IMR-90 (cell line): ENCODE data around the gene COX6B2. TPM values are rescaled to one million over a fixed set of nuclear protein-coding genes. Genes with fewer than 3 reads are reported as not detected.

Source experiments
- ATAC-seq: fragments of 200-7000 bp; cut with Tn5 transposase; 2 replicates; pipeline ENCODE4 v1.9.1; 2020; ENCODE audit warnings: low read depth, mild to moderate bottlenecking, moderate library complexity
- BruUV-seq: library from RNA; stranded (reverse); fragments of 400-500 nt; replicated peaks from 2 replicates; lab custom pipeline; 2021; lab: Mats Ljungman, UMichigan
- CTCF ChIA-PET: fragments of 300-600 bp; formaldehyde crosslinking; extraction: SDS; loops from one replicate; lab custom pipeline; 2021; ENCODE audit warnings: antibody characterized with exemption; lab: Yijun Ruan, JAX
- POLR2A ChIA-PET: fragments of 300-600 bp; sonication (Branson Sonifier 250); formaldehyde crosslinking; loops from one replicate; lab custom pipeline; 2022; ENCODE audit warnings: antibody characterized with exemption; ENCODE audit not compliant: unreplicated experiment; lab: Charles Lee
- DNase-seq: peaks from one replicate; pipeline ENCODE4 v3.0.0; 2013
- H2AFZ ChIP-seq: replicated peaks from 2 replicates; pipeline ENCODE3; 2013; ENCODE audit warnings: low read length, mild to moderate bottlenecking; ENCODE audit not compliant: poor library complexity
- H2AK5ac ChIP-seq: 2 replicates; pipeline ENCODE4 v1.6.1; 2013; ENCODE audit warnings: low read depth, low read length, inconsistent platforms
- H2AK9ac ChIP-seq: replicated peaks from 2 replicates; pipeline ENCODE3; 2013; ENCODE audit warnings: mild to moderate bottlenecking, low read depth, low read length, moderate library complexity; ENCODE audit not compliant: poor library complexity
- H2BK120ac ChIP-seq: 2 replicates; pipeline ENCODE4 v1.6.1; 2013; ENCODE audit warnings: low read depth, low read length, inconsistent platforms
- H2BK15ac ChIP-seq: 3 replicates; pipeline ENCODE4 v1.6.1; 2013; ENCODE audit warnings: low read depth, low read length, inconsistent platforms
- H2BK20ac ChIP-seq: 2 replicates; pipeline ENCODE4 v1.6.1; 2013; ENCODE audit warnings: low read depth, mild to moderate bottlenecking, inconsistent platforms, low read length, moderate library complexity
- H2BK5ac ChIP-seq: 2 replicates; pipeline ENCODE4 v1.6.1; 2013; ENCODE audit warnings: mild to moderate bottlenecking, low read depth, low read length, inconsistent platforms; ENCODE audit not compliant: poor library complexity, severe bottlenecking
- H3K14ac ChIP-seq: replicated peaks from 2 replicates; pipeline ENCODE4 v1.6.1; 2013; ENCODE audit warnings: low read depth, low read length, inconsistent platforms
- H3K18ac ChIP-seq: 2 replicates; pipeline ENCODE4 v1.6.1; 2013; ENCODE audit warnings: low read depth, low read length, control low read depth
- H3K23ac ChIP-seq: 2 replicates; pipeline ENCODE4 v1.6.1; 2013; ENCODE audit warnings: low read depth, low read length, inconsistent platforms
- H3K27ac ChIP-seq: 2 replicates; pipeline ENCODE4 v1.5.1; 2013; ENCODE audit warnings: mild to moderate bottlenecking, control low read depth, low read length; ENCODE audit not compliant: insufficient read depth
- H3K27me3 ChIP-seq: 2 replicates; pipeline ENCODE4 v1.6.1; 2013; ENCODE audit warnings: low read length; ENCODE audit not compliant: control insufficient read depth, insufficient read depth
- H3K36me3 ChIP-seq: 2 replicates; pipeline ENCODE4 v1.6.1; 2013; ENCODE audit warnings: low read length, mixed read lengths; ENCODE audit not compliant: control insufficient read depth, insufficient read depth
- H3K4ac ChIP-seq: 2 replicates; pipeline ENCODE4 v1.6.1; 2013; ENCODE audit warnings: low read depth, low read length, inconsistent platforms
- H3K4me1 ChIP-seq: 2 replicates; pipeline ENCODE4 v1.6.1; 2013; ENCODE audit warnings: low read length, mixed read lengths; ENCODE audit not compliant: control insufficient read depth, insufficient read depth
- H3K4me2 ChIP-seq: 2 replicates; pipeline ENCODE4 v1.6.1; 2013; ENCODE audit warnings: low read depth, mild to moderate bottlenecking, control low read depth, low read length, moderate library complexity
- H3K4me3 ChIP-seq: 2 replicates; pipeline ENCODE4 v1.5.1; 2013; ENCODE audit warnings: low read depth, mild to moderate bottlenecking, control low read depth, low read length, moderate library complexity; ENCODE audit not compliant: insufficient read depth
- H3K56ac ChIP-seq: 2 replicates; pipeline ENCODE4 v1.6.1; 2013; ENCODE audit warnings: low read length, inconsistent platforms; ENCODE audit not compliant: insufficient read depth; ENCODE audit errors: extremely low read depth
- H3K79me1 ChIP-seq, 2 experiments: 2 replicates each; pipeline ENCODE4 v1.6.1; 2013; ENCODE audit warnings: low read length in 2 of 2, inconsistent platforms in 1 of 2, low read depth in 1 of 2
- H3K9ac ChIP-seq: 2 replicates; pipeline ENCODE4 v1.6.1; 2013; ENCODE audit warnings: low read depth, low read length, control low read depth
- H3K9me1 ChIP-seq: 2 replicates; pipeline ENCODE4 v1.6.1; 2013; ENCODE audit warnings: low read length, inconsistent platforms; ENCODE audit not compliant: insufficient read depth
- H3K9me3 ChIP-seq: 2 replicates; pipeline ENCODE4 v1.6.1; 2013; ENCODE audit warnings: low read length; ENCODE audit not compliant: control insufficient read depth, insufficient read depth
- H4K20me1 ChIP-seq: 2 replicates; pipeline ENCODE4 v1.6.1; 2013; ENCODE audit warnings: low read length, inconsistent platforms; ENCODE audit not compliant: insufficient read depth
- H4K5ac ChIP-seq: 2 replicates; pipeline ENCODE4 v1.6.1; 2013; ENCODE audit warnings: mild to moderate bottlenecking, low read depth, low read length, control low read depth
- H4K8ac ChIP-seq, 2 experiments: 2 replicates each; pipeline ENCODE4 v1.6.1; 2013; ENCODE audit warnings: low read depth in 2 of 2, low read length in 2 of 2, control low read depth in 1 of 2, inconsistent platforms in 1 of 2
- H4K91ac ChIP-seq: 2 replicates; pipeline ENCODE4 v1.6.1; 2013; ENCODE audit warnings: low read depth, low read length, inconsistent platforms; ENCODE audit not compliant: insufficient read depth
- BHLHE40 ChIP-seq: fragments of 150-350 bp; IDR thresholded peaks from 2 replicates; pipeline ENCODE4 v1.6.1; 2016; ENCODE audit warnings: mild to moderate bottlenecking, low read depth, low read length
- CEBPB ChIP-seq: IDR thresholded peaks from 2 replicates; pipeline ENCODE4 v1.6.1; 2012; ENCODE audit warnings: low read depth, low read length, improper control_type of control experiment
- CHD1 ChIP-seq: IDR thresholded peaks from 2 replicates; pipeline ENCODE4 v1.6.1; 2012; ENCODE audit warnings: low read depth, low read length, improper control_type of control experiment
- FOS ChIP-seq: fragments of 150-350 bp; IDR thresholded peaks from 2 replicates; pipeline ENCODE4 v1.6.1; 2016; ENCODE audit warnings: low read depth, low read length
- MAFK ChIP-seq: IDR thresholded peaks from 2 replicates; pipeline ENCODE4 v1.6.1; 2012; ENCODE audit warnings: low read depth, low read length, improper control_type of control experiment
- NFE2L2 ChIP-seq: fragments of 150-350 bp; IDR thresholded peaks from 2 replicates; pipeline ENCODE4 v1.6.1; 2016; ENCODE audit warnings: low read depth, mild to moderate bottlenecking, low read length
- POLR2A ChIP-seq: IDR thresholded peaks from 2 replicates; pipeline ENCODE4 v1.6.1; 2012; ENCODE audit warnings: mild to moderate bottlenecking, low read depth, low read length
- RAD21 ChIP-seq: IDR thresholded peaks from 2 replicates; pipeline ENCODE4 v1.6.1; 2012; ENCODE audit warnings: low read length, improper control_type of control experiment
- RCOR1 ChIP-seq: IDR thresholded peaks from 2 replicates; pipeline ENCODE4 v1.6.1; 2012; ENCODE audit warnings: mild to moderate bottlenecking, low read length, improper control_type of control experiment; ENCODE audit not compliant: insufficient replicate concordance
- RFX5 ChIP-seq: IDR thresholded peaks from 2 replicates; pipeline ENCODE4 v1.8.0; 2012; ENCODE audit warnings: low read depth, mild to moderate bottlenecking, low read length, moderate library complexity
- SMC3 ChIP-seq: fragments of 150-350 bp; IDR thresholded peaks from 2 replicates; pipeline ENCODE4 v1.6.1; 2016; ENCODE audit warnings: low read depth, mild to moderate bottlenecking, antibody characterized with exemption, low read length, moderate library complexity
- WGBS, 2 experiments: methylation state at CpG; one replicate each; pipeline versions ENCODE4 v1.1.5 to v1.1.7; 2013; ENCODE audit warnings: missing lambda C conversion rate in 2 of 2; ENCODE audit not compliant: insufficient read length in 1 of 2; ENCODE audit errors: extremely low coverage in 2 of 2; 5-methylcytosine and 5-hydroxymethylcytosine counted together
- dilution Hi-C: fragments of 300-500 bp; cut with HindIII; formaldehyde crosslinking; loops from one replicate; pipeline ENCODE4 v1.14.3; 2018; ENCODE audit warnings: low sequenced_read_pairs; ENCODE audit not compliant: unreplicated experiment
- in situ Hi-C: fragments of 300-500 bp; cut with MboI; formaldehyde crosslinking; loops from 3 replicates; pipeline ENCODE4 v1.14.3; 2019; ENCODE audit warnings: low sequenced_read_pairs, inconsistent platforms, mixed read lengths
- intact Hi-C: fragments of 100-400 bp; cut with micrococcal nuclease; formaldehyde crosslinking; loops from 2 replicates; pipeline ENCODE4 v1.10.0; 2022
- polyA plus RNA-seq, 3 experiments: library from polyadenylated mRNA; depleted of rRNA; stranded (reverse); fragments of >200 nt; gene quantifications; 2 replicates each; pipeline ENCODE4 v1.2.3, GENCODE V29; 2012; ENCODE audit warnings: low replicate concordance in 1 of 3
- total RNA-seq: library from RNA; depleted of rRNA; stranded (reverse); fragments of >200 nt; gene quantifications from 2 replicates; pipeline ENCODE4 v1.2.3, GENCODE V29; 2012
- TF ChIP-seq, protein P1 (sequence below): fragments of 150-350 bp; IDR thresholded peaks from 2 replicates; pipeline ENCODE4 v1.6.1; 2017; ENCODE audit warnings: mild to moderate bottlenecking, antibody characterized with exemption, low read length, low read depth
- TF ChIP-seq, protein P2 (sequence below): fragments of 150-350 bp; IDR thresholded peaks from 2 replicates; pipeline ENCODE4 v1.6.1; 2016; ENCODE audit warnings: low read depth, mild to moderate bottlenecking, low read length, moderate library complexity, borderline replicate concordance
- TF ChIP-seq, protein P3 (sequence below): conservative IDR thresholded peaks from 2 replicates; pipeline ENCODE4 v1.5.1; 2012; ENCODE audit warnings: mild to moderate bottlenecking, low read depth, low read length, improper control_type of control experiment

The COX6B2 gene
- total and polyA plus RNA-seq, 2 of the 4 experiments (the other 2 are of a cell fraction) = 0.19 TPM; not detected in 1

DNA sequence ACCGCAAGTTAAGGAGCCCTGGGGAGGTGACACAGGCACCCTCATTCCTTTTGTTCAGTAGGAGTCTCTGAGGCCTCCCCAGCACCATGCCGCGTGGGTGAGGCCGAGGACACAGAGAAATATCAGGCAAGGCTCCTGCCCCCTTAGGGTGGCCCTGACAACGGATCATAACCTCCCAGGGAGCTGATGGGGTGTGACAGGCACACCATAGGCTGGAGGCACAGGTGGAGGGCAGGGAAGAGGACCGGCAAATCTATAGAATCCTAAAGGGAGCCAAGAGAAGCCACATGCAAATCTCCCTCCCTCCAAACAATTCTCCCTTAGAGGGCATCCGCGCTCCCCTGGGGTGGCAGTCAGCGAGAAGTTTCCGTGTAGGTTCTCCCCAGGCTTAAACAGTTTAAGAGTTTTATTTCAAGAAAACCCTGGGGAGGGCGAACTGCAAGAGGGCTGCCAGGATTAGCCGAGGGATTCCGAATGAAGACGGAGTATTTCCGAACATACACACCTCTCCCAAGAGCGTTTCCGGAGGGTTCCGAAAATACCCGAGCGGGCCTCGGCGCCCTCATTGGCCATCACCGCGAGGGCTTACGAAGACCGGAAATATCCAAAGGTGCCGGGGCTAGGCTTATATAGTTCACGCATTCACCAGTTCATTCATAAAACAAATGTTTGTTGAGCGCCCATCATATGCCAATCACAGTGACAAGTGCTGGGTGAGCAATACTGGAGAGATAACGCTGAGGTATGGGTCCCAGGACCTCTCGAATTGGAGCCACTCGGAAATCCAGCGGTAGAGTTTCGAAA, 30.6 kb upstream of the COX6B2 start:
- intact Hi-C loops = loop anchor here (5.0 kb wide), 2 partner anchors 83 to 103 kb away; partner anchors contain the start of genes BRSK1 and HSPBP1
- Histone ChIP-seq H2AK5ac (peak overlapping the region; percentile 98), H3K9me1 (peaks cover 23% of the 10 kb centered on the region), H3K56ac (peak overlapping the region; percentile 99), H3K14ac (peak overlapping the region; percentile 100), H4K8ac (peak overlapping the region; percentile 79 to 99), H4K91ac (peak overlapping the region; percentile 98), H3K4me2 (peak overlapping the region; percentile 91), H3K4ac (peak overlapping the region; percentile 98), H2BK120ac (peak overlapping the region; percentile 97), H4K5ac (peak overlapping the region; percentile 96), H3K27me3 (no peaks in the 10 kb centered on the region), H2AK9ac (peak overlapping the region; percentile 86), H2BK20ac (peak overlapping the region; percentile 91), H4K20me1 (peaks cover 44% of the 10 kb centered on the region), H2AFZ (peak overlapping the region; percentile 90), H3K27ac (peak overlapping the region; percentile 93), H2BK5ac (peak overlapping the region; percentile 89), H2BK15ac (peak overlapping the region; percentile 82; the same call in 1 of the 3 replicates), H3K9me3 (no peaks in the 10 kb centered on the region), H3K9ac (peak overlapping the region; percentile 96), H3K4me3 (peak overlapping the region; percentile 51), H3K4me1 (peaks cover 39% of the 10 kb centered on the region), H3K18ac (peak overlapping the region; percentile 98), H3K36me3 (peaks cover 37% of the 10 kb centered on the region), H3K79me1 (peaks cover 18 to 47% of the 10 kb centered on the region in 2 experiments), H3K23ac (peak overlapping the region; percentile 99)
- WGBS, 2 experiments = 5% methylated on average over 8 of the region's 34 CpGs; no CpG with 5 or more reads in 1 of the 2 experiments
- dilution Hi-C loops = no loop called here
- ChIA-PET CTCF (interaction anchor here (0.6 kb wide), 1 partner anchor 34 kb away, joined by 3 read pairs; no protein-coding TSS in a partner anchor), POLR2A (interaction anchor here (0.5 kb wide), 1 partner anchor 1306 kb away, joined by 3 read pairs; no protein-coding TSS in a partner anchor)
- ATAC-seq = peak; percentile 82
- peak; percentile 94 for DNase-seq
- in situ Hi-C loops = loop anchor here (10.0 kb wide), 1 partner anchor 90 kb away; no protein-coding TSS in a partner anchor
- no TSS peak for BruUV-seq
- TF ChIP-seq CHD1 (no peak), CEBPB (no peak), SMC3 (no peak), RCOR1 (no peak), MAFK (no peak), POLR2A (no peak), RFX5 (no peak), FOS (no peak), NFE2L2 (no peak), BHLHE40 (no peak), RAD21 (no peak)
- TF ChIP-seq, protein P1, sequence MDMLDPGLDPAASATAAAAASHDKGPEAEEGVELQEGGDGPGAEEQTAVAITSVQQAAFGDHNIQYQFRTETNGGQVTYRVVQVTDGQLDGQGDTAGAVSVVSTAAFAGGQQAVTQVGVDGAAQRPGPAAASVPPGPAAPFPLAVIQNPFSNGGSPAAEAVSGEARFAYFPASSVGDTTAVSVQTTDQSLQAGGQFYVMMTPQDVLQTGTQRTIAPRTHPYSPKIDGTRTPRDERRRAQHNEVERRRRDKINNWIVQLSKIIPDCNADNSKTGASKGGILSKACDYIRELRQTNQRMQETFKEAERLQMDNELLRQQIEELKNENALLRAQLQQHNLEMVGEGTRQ = no peak
- TF ChIP-seq, protein P2, sequence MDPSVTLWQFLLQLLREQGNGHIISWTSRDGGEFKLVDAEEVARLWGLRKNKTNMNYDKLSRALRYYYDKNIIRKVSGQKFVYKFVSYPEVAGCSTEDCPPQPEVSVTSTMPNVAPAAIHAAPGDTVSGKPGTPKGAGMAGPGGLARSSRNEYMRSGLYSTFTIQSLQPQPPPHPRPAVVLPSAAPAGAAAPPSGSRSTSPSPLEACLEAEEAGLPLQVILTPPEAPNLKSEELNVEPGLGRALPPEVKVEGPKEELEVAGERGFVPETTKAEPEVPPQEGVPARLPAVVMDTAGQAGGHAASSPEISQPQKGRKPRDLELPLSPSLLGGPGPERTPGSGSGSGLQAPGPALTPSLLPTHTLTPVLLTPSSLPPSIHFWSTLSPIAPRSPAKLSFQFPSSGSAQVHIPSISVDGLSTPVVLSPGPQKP = no peak
- TF ChIP-seq, protein P3, sequence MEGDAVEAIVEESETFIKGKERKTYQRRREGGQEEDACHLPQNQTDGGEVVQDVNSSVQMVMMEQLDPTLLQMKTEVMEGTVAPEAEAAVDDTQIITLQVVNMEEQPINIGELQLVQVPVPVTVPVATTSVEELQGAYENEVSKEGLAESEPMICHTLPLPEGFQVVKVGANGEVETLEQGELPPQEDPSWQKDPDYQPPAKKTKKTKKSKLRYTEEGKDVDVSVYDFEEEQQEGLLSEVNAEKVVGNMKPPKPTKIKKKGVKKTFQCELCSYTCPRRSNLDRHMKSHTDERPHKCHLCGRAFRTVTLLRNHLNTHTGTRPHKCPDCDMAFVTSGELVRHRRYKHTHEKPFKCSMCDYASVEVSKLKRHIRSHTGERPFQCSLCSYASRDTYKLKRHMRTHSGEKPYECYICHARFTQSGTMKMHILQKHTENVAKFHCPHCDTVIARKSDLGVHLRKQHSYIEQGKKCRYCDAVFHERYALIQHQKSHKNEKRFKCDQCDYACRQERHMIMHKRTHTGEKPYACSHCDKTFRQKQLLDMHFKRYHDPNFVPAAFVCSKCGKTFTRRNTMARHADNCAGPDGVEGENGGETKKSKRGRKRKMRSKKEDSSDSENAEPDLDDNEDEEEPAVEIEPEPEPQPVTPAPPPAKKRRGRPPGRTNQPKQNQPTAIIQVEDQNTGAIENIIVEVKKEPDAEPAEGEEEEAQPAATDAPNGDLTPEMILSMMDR = no peak
